ENCODE measurements around the gene METTL17. TPM values are rescaled to one million over a fixed set of nuclear protein-coding genes. Genes with fewer than 3 reads are reported as not detected.

The METTL17 gene
- total RNA-seq, 1 donor from 2014 or later = 81.5 TPM

GRCh38 chr14:20997564-20997963 lies 7.8 kb downstream of the METTL17 start:
- Mint-ChIP-seq H3K36me3 (ENCODE audit: unreplicated experiment) (no peaks in the 10 kb centered on the region), H3K4me3 (ENCODE audit: unreplicated experiment) (no peak overlapping the region), H3K9me3 (ENCODE audit: unreplicated experiment) (peaks cover 3% of the 10 kb centered on the region), H3K27ac (ENCODE audit: unreplicated experiment) (no peak overlapping the region), H3K4me1 (ENCODE audit: low read depth, unreplicated experiment) (no peaks in the 10 kb centered on the region), H3K27me3 (ENCODE audit: unreplicated experiment) (no peaks in the 10 kb centered on the region)
- no peak for DNase-seq
- TF ChIP-seq CTCF (IDR thresholded peaks at IDR 0.05; ENCODE audit: partially characterized antibody, unreplicated experiment) = no peak

DNA sequence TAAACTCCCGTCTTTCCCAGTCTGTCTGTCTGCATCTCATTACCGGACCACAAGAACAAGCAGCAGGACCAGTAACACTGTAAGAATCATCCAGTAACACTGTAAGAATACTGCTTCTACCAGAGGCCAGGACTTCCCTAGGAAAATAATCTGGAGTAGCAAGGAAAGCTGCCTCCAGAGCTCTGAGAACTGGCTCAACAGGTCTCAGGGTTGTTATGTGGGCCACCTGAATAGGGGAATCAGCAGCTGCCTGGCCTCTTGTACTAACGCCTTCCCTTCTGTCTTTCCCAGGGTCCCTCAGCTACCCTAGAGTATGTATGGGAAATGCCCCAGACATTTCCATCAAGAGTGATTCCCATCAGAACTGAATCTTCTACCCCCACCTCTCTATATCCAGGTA lies 8.4 kb downstream of the METTL17 start:
- H3K27me3 Mint-ChIP-seq (ENCODE audit: unreplicated experiment) = no peaks in the 10 kb centered on the region
- H3K4me1 Mint-ChIP-seq (ENCODE audit: low read depth, unreplicated experiment) = no peaks in the 10 kb centered on the region
- H3K27ac Mint-ChIP-seq (ENCODE audit: unreplicated experiment) = no peak overlapping the region
- no peak for TF ChIP-seq CTCF (IDR thresholded peaks at IDR 0.05; ENCODE audit: partially characterized antibody, unreplicated experiment)
- no peak for DNase-seq
- no peaks in the 10 kb centered on the region for H3K36me3 Mint-ChIP-seq (ENCODE audit: unreplicated experiment)
- H3K4me3 Mint-ChIP-seq (ENCODE audit: unreplicated experiment) = no peak overlapping the region
- H3K9me3 Mint-ChIP-seq (ENCODE audit: unreplicated experiment) = peaks cover 3% of the 10 kb centered on the region

- TF ChIP-seq CTCF (IDR thresholded peaks at IDR 0.05; ENCODE audit: partially characterized antibody, unreplicated experiment) = no peak
- H3K36me3 Mint-ChIP-seq (ENCODE audit: unreplicated experiment) = no peaks in the 10 kb centered on the region
- H3K9me3 Mint-ChIP-seq (ENCODE audit: unreplicated experiment) = peaks cover 3% of the 10 kb centered on the region
- H3K4me3 Mint-ChIP-seq (ENCODE audit: unreplicated experiment) = no peak within 1 kb of the TSS
- no peak within 1 kb of the TSS for H3K27ac Mint-ChIP-seq (ENCODE audit: unreplicated experiment)
- H3K27me3 Mint-ChIP-seq (ENCODE audit: unreplicated experiment) = no peaks in the 10 kb centered on the region
- H3K4me1 Mint-ChIP-seq (ENCODE audit: low read depth, unreplicated experiment) = peaks cover 1% of the 10 kb centered on the region
- DNase-seq = no peak
Measured at GRCh38 chr14:20998674-20999366, 9.0 kb downstream of the METTL17 start, which contains the start of gene SLC39A2. Gene SLC39A2 (plus strand): TSS chr14:20999293. CDS start chr14:20999447, 154 bp downstream.

GRCh38 chr14:20999591-20999990 lies 9.8 kb downstream of the METTL17 start:
- no peak for TF ChIP-seq CTCF (IDR thresholded peaks at IDR 0.05; ENCODE audit: partially characterized antibody, unreplicated experiment)
- DNase-seq = no peak
- Mint-ChIP-seq H3K4me1 (ENCODE audit: low read depth, unreplicated experiment) (peaks cover 5% of the 10 kb centered on the region), H3K36me3 (ENCODE audit: unreplicated experiment) (no peaks in the 10 kb centered on the region), H3K27ac (ENCODE audit: unreplicated experiment) (no peak overlapping the region), H3K9me3 (ENCODE audit: unreplicated experiment) (peaks cover 3% of the 10 kb centered on the region), H3K4me3 (ENCODE audit: unreplicated experiment) (no peak overlapping the region), H3K27me3 (ENCODE audit: unreplicated experiment) (no peaks in the 10 kb centered on the region)

- no peak for TF ChIP-seq CTCF (IDR thresholded peaks at IDR 0.05; ENCODE audit: partially characterized antibody, unreplicated experiment)
- Mint-ChIP-seq H3K36me3 (ENCODE audit: unreplicated experiment) (no peaks in the 10 kb centered on the region), H3K4me3 (ENCODE audit: unreplicated experiment) (no peak overlapping the region), H3K4me1 (ENCODE audit: low read depth, unreplicated experiment) (peaks cover 5% of the 10 kb centered on the region), H3K9me3 (ENCODE audit: unreplicated experiment) (peaks cover 3% of the 10 kb centered on the region), H3K27me3 (ENCODE audit: unreplicated experiment) (no peaks in the 10 kb centered on the region), H3K27ac (ENCODE audit: unreplicated experiment) (no peak overlapping the region)
- DNase-seq = no peak
Measured at GRCh38 chr14:21001218-21001617, 11.4 kb downstream of the METTL17 start.
